CD4-positive, alpha-beta T cell treated with Interleukin-12 subunit alpha and Interleukin-12 subunit beta, for 1 hour (primary cell): ENCODE data around the gene KCNH2.
"Not testable (repeated sequence)": the region's sequence is repeated elsewhere in the genome, so short reads cannot be mapped to it uniquely, and the experiment has no call there.

Experiments
- DNase-seq: peaks from one replicate; pipeline ENCODE4 v3.0.0-alpha.2; 2020

The KCNH2 gene

GRCh38 chr7:150927956-150928344 lies 50.2 kb downstream of the KCNH2 start:
- DNase-seq = no peak

- DNase-seq = no peak
These were observed 50.8 kb downstream of the KCNH2 start for GRCh38 chr7:150927157-150927955.

- no peak for DNase-seq
These were observed 52.1 kb downstream of the KCNH2 start for GRCh38 chr7:150926066-150926465.

GRCh38 chr7:150924369-150924781 lies 53.7 kb downstream of the KCNH2 start:
- DNase-seq = no peak

- no peak for DNase-seq
These were observed 54.3 kb downstream of the KCNH2 start for GRCh38 chr7:150923802-150924201.

GRCh38 chr7:150923196-150923595 lies 54.9 kb downstream of the KCNH2 start:
- DNase-seq = no peak

- no peak for DNase-seq
These were observed 59.0 kb downstream of the KCNH2 start for GRCh38 chr7:150919160-150919559.

GRCh38 chr7:150918378-150918777 lies 59.7 kb downstream of the KCNH2 start:
- DNase-seq = no peak

- DNase-seq = no peak
These were observed 60.2 kb downstream of the KCNH2 start for GRCh38 chr7:150917969-150918368.

- DNase-seq = no peak
These were observed 61.5 kb downstream of the KCNH2 start for GRCh38 chr7:150916670-150917069.

- no peak for DNase-seq
These were observed 63.2 kb downstream of the KCNH2 start for GRCh38 chr7:150914966-150915365.

GRCh38 chr7:150914196-150914595 lies 63.9 kb downstream of the KCNH2 start:
- no peak for DNase-seq

- no peak for DNase-seq
These were observed 65.7 kb downstream of the KCNH2 start for GRCh38 chr7:150912427-150912826.

GRCh38 chr7:150911590-150912267 lies 66.4 kb downstream of the KCNH2 start:
- DNase-seq = no peak

- no peak for DNase-seq
These were observed 67.1 kb downstream of the KCNH2 start for GRCh38 chr7:150910996-150911422.

- DNase-seq = not testable (repeated sequence)
These were observed 67.7 kb downstream of the KCNH2 start for GRCh38 chr7:150910305-150910995.

- DNase-seq = peak; percentile 53
These were observed 68.7 kb downstream of the KCNH2 start for GRCh38 chr7:150909200-150909995.

- DNase-seq = no peak
These were observed 69.9 kb downstream of the KCNH2 start for GRCh38 chr7:150908173-150908572.

GRCh38 chr7:150904011-150904909 lies 73.9 kb downstream of the KCNH2 start:
- no peak for DNase-seq

GRCh38 chr7:150903606-150904005 lies 74.5 kb downstream of the KCNH2 start:
- DNase-seq = no peak

- no peak for DNase-seq
These were observed 75.8 kb downstream of the KCNH2 start for GRCh38 chr7:150902078-150903033.
